Testis (tissue), 3 donors: ENCODE results near the gene IL25. TPM values are rescaled to one million over a fixed set of nuclear protein-coding genes. Genes with fewer than 3 reads are reported as not detected.
"Not testable (repeated sequence)": the region's sequence is repeated elsewhere in the genome, so short reads cannot be mapped to it uniquely, and the experiment has no call there.

Experiments
- DNase-seq: peaks from one replicate; pipeline ENCODE4 v3.0.0-alpha.2; 2019
- H3K27ac ChIP-seq, 2 donors: fragments of 200-600 bp; sonication (generic); one replicate each; pipeline ENCODE4 v1.5.1; 2019
- H3K27me3 ChIP-seq: fragments of 200-600 bp; sonication (generic); one replicate; pipeline ENCODE4 v1.5.1; 2019
- H3K36me3 ChIP-seq: fragments of 200-600 bp; sonication (generic); one replicate; pipeline ENCODE4 v1.5.1; 2017; ENCODE audit warnings: low read depth; ENCODE audit errors: missing control alignments
- H3K4me1 ChIP-seq: fragments of 200-600 bp; sonication (generic); one replicate; pipeline ENCODE4 v1.5.1; 2019
- H3K4me3 ChIP-seq, 2 donors: fragments of 200-600 bp; sonication (generic); one replicate each; pipeline ENCODE4 v1.5.1; 2017 to 2019
- H3K9me3 ChIP-seq: fragments of 200-600 bp; sonication (generic); one replicate; pipeline ENCODE4 v1.5.1; 2017
- CTCF ChIP-seq, 3 experiments: fragments of 450-650 bp in 2 of 3; fragments of 200-600 bp in 1 of 3; sonication (generic) in 1 of 3; IDR thresholded peaks; one replicate each; pipeline ENCODE4 v1.5.1; 2016 to 2019; ENCODE audit warnings: antibody characterized with exemption in 3 of 3, mild to moderate bottlenecking in 2 of 3, moderate library complexity in 1 of 3
- POLR2A ChIP-seq: fragments of 450-650 bp; IDR thresholded peaks from one replicate; pipeline ENCODE4 v1.6.1; 2017; ENCODE audit warnings: antibody characterized with exemption, mild to moderate bottlenecking, moderate library complexity
- WGBS, 2 donors: methylation state at CpG; one replicate each; pipeline ENCODE4 v1.1.5; 2018; 5-methylcytosine and 5-hydroxymethylcytosine counted together
- intact Hi-C: fragments of 100-400 bp; cut with DNase I; formaldehyde crosslinking; loops from one replicate; pipeline ENCODE4 v1.15.1; 2023; ENCODE audit warnings: low total_unique reads
- polyA plus RNA-seq: library from polyadenylated mRNA; stranded (reverse); fragments of 350-450 nt; fragmentation: Illumina TruSeq; extraction: RNeasy Lipid Tissue Mini Kit (QIAGEN cat#74804); gene quantifications from one replicate; pipeline ENCODE4 v1.2.3, GENCODE V29; 2014; ENCODE audit warnings: low read depth, low replicate concordance; ENCODE audit not compliant: insufficient read depth
- total RNA-seq, 2 donors: library from RNA; depleted of rRNA; stranded (reverse); fragments of >200 nt; gene quantifications; one replicate each; pipeline ENCODE4 v1.2.3, GENCODE V29; 2016

Gene IL25
- total and polyA plus RNA-seq, 3 donors from 2014 or later: 0.39 to 0.83 (median 0.68) TPM

- 86 to 88% methylated on average over 10 of the region's 10 CpGs for WGBS, 2 donors
- intact Hi-C loops: no loop called here
- no peaks in the 10 kb centered on the region for H3K36me3 ChIP-seq
- no peak overlapping the region for H3K27ac ChIP-seq
- no peaks in the 10 kb centered on the region for H3K27me3 ChIP-seq
- H3K4me1 ChIP-seq: peaks cover 3% of the 10 kb centered on the region
- H3K9me3 ChIP-seq: no peaks in the 10 kb centered on the region
- no peak for DNase-seq
- TF ChIP-seq CTCF (IDR thresholded peaks at IDR 0.05) (no peak), POLR2A (no peak)
- H3K4me3 ChIP-seq: no peak overlapping the region
These were observed 10.3 kb downstream of the IL25 start for GRCh38 chr14:23382731-23383440.

- H3K9me3 ChIP-seq: no peaks in the 10 kb centered on the region
- H3K27ac ChIP-seq: no peak overlapping the region
- TF ChIP-seq POLR2A (no peak), CTCF (IDR thresholded peaks at IDR 0.05) (no peak)
- intact Hi-C loops: no loop called here
- peaks cover 7% of the 10 kb centered on the region for H3K4me1 ChIP-seq
- no peaks in the 10 kb centered on the region for H3K36me3 ChIP-seq
- H3K27me3 ChIP-seq: no peaks in the 10 kb centered on the region
- no peak overlapping the region for H3K4me3 ChIP-seq
- WGBS, 2 donors: 74 to 84% methylated on average over 29 of the region's 29 CpGs
- DNase-seq: no peak
These were observed 11.9 kb downstream of the IL25 start for GRCh38 chr14:23384364-23385080.

GRCh38 chr14:23385244-23385641 lies 12.6 kb downstream of the IL25 start:
- WGBS, 2 donors: 84 to 90% methylated on average over 2 of the region's 2 CpGs
- H3K9me3 ChIP-seq: no peaks in the 10 kb centered on the region
- no peaks in the 10 kb centered on the region for H3K27me3 ChIP-seq
- TF ChIP-seq POLR2A: no peak
- TF ChIP-seq CTCF (IDR thresholded peaks at IDR 0.05): no peak
- no peak overlapping the region for H3K4me3 ChIP-seq
- H3K27ac ChIP-seq: no peak overlapping the region
- intact Hi-C loops: no loop called here
- no peaks in the 10 kb centered on the region for H3K36me3 ChIP-seq
- DNase-seq: no peak
- peaks cover 7% of the 10 kb centered on the region for H3K4me1 ChIP-seq

GRCh38 chr14:23385642-23386265 lies 13.1 kb downstream of the IL25 start:
- no peak overlapping the region for H3K27ac ChIP-seq
- peaks cover 7% of the 10 kb centered on the region for H3K4me1 ChIP-seq
- no peaks in the 10 kb centered on the region for H3K36me3 ChIP-seq
- H3K9me3 ChIP-seq: no peaks in the 10 kb centered on the region
- H3K27me3 ChIP-seq: no peaks in the 10 kb centered on the region
- intact Hi-C loops: no loop called here
- TF ChIP-seq CTCF (IDR thresholded peaks at IDR 0.05) (no peak), POLR2A (no peak)
- 97 to 100% methylated on average over 8 to 18 of the region's 18 CpGs for WGBS, 2 donors
- no peak for DNase-seq
- H3K4me3 ChIP-seq: no peak overlapping the region

GRCh38 chr14:23386266-23386657 lies 13.7 kb downstream of the IL25 start:
- intact Hi-C loops, H3K27me3 ChIP-seq, H3K36me3 ChIP-seq, H3K4me1 ChIP-seq, H3K27ac ChIP-seq, DNase-seq, H3K4me3 ChIP-seq, H3K9me3 ChIP-seq: not testable (repeated sequence)
- 93 to 97% methylated on average over 13 to 17 of the region's 17 CpGs for WGBS, 2 donors
